PFSK-1 (cell line): Measurements from ENCODE around the gene PAPOLB.

Experiments
- FOXP2 ChIP-seq: optimal IDR thresholded peaks from 2 replicates; pipeline ENCODE3; 2011; ENCODE audit warnings: borderline replicate concordance, control low read depth, inconsistent platforms; ENCODE audit not compliant: insufficient read depth; ENCODE audit errors: extremely low read length, extremely low read depth
- POLR2AphosphoS5 ChIP-seq: IDR thresholded peaks from 2 replicates; pipeline ENCODE4 v1.6.1; 2012; ENCODE audit warnings: low read depth, mild to moderate bottlenecking, control low read depth, low read length, moderate library complexity
- REST ChIP-seq, 2 experiments: IDR thresholded peaks; 2 replicates each; pipeline versions ENCODE4 v1.6.1 to v1.8.0; 2011 to 2012; ENCODE audit warnings: low read depth in 2 of 2, low read length in 2 of 2, control low read depth in 1 of 2, inconsistent platforms in 1 of 2, mild to moderate bottlenecking in 1 of 2, moderate library complexity in 1 of 2; ENCODE audit not compliant: insufficient read depth in 1 of 2
- SIN3A ChIP-seq: IDR thresholded peaks from 2 replicates; pipeline ENCODE4 v1.6.1; 2012; ENCODE audit warnings: mild to moderate bottlenecking, low read length, moderate library complexity, borderline replicate concordance; ENCODE audit not compliant: insufficient read depth
- TAF1 ChIP-seq: IDR thresholded peaks from 2 replicates; pipeline ENCODE4 v1.6.1; 2012; ENCODE audit warnings: low read length, control low read depth, borderline replicate concordance; ENCODE audit not compliant: insufficient read depth

Gene PAPOLB

GRCh38 chr7:4834601-4835397, 27.0 kb downstream of the PAPOLB start:
- TF ChIP-seq FOXP2 (no peak), SIN3A (no peak), REST (IDR thresholded peaks at IDR 0.05; ENCODE audit: insufficient read depth in 1 of 2, low read depth in 2 of 2, low read length in 2 of 2) (no peak), TAF1 (no peak), POLR2AphosphoS5 (no peak)

- TF ChIP-seq REST (IDR thresholded peaks at IDR 0.05; ENCODE audit: insufficient read depth in 1 of 2, low read depth in 2 of 2, low read length in 2 of 2) (no peak), SIN3A (no peak), POLR2AphosphoS5 (no peak), TAF1 (no peak), FOXP2 (no peak)
Measured at GRCh38 chr7:4833691-4834600, 27.9 kb downstream of the PAPOLB start.

GRCh38 chr7:4833176-4833575, 28.7 kb downstream of the PAPOLB start:
- TF ChIP-seq FOXP2 (no peak), SIN3A (no peak), TAF1 (no peak), REST (IDR thresholded peaks at IDR 0.05; ENCODE audit: insufficient read depth in 1 of 2, low read depth in 2 of 2, low read length in 2 of 2) (no peak), POLR2AphosphoS5 (no peak)

GRCh38 chr7:4832711-4833110, 29.1 kb downstream of the PAPOLB start:
- TF ChIP-seq TAF1 (no peak), SIN3A (no peak), POLR2AphosphoS5 (no peak), FOXP2 (no peak), REST (IDR thresholded peaks at IDR 0.05; ENCODE audit: insufficient read depth in 1 of 2, low read depth in 2 of 2, low read length in 2 of 2) (no peak)
